ENCODE measurements around the gene MYL7.

Gene MYL7

GRCh38 chr7:44106311-44107065, 34.6 kb downstream of the MYL7 start:
- no peaks in the 10 kb centered on the region for H3K9me3 ChIP-seq (ENCODE audit: control insufficient read depth, low read length)
- H3K4me1 ChIP-seq = no peaks in the 10 kb centered on the region

DNA sequence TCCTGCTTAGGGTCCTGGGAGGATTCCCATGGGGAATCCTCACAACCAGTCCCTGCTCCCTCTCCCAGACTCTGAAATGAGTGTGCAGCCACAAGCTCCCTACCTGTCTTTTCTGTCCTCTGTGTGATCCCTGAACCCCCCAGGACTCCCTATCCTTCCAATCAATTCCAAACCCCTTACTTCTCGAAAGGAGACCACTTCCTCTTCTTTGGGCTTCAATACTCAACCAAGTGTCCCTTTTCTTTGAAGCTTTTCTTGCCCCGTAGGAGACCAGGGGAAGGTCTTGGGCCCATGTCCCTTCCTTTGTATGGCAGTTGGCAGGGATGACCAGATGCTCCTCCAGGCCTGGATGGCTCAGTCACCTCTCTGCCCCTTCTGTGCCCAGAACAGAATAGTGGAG, 35.3 kb downstream of the MYL7 start:
- no peaks in the 10 kb centered on the region for H3K27me3 ChIP-seq (ENCODE audit: control insufficient read depth, insufficient read depth, low read length)
- H3K36me3 ChIP-seq (ENCODE audit: control insufficient read depth, insufficient read depth, low read length) = no peaks in the 10 kb centered on the region
- no peak overlapping the region for H3K4me3 ChIP-seq (ENCODE audit: low read depth, low read length)
- no peak overlapping the region for H2AFZ ChIP-seq
- no peaks in the 10 kb centered on the region for H3K4me1 ChIP-seq
- no peak overlapping the region for H3K4me2 ChIP-seq (ENCODE audit: low read length)
- H3K79me2 ChIP-seq = no peaks in the 10 kb centered on the region
- no peak overlapping the region for H3K27ac ChIP-seq
- H3K9me3 ChIP-seq (ENCODE audit: control insufficient read depth, low read length) = no peaks in the 10 kb centered on the region
- TF ChIP-seq, protein P1, sequence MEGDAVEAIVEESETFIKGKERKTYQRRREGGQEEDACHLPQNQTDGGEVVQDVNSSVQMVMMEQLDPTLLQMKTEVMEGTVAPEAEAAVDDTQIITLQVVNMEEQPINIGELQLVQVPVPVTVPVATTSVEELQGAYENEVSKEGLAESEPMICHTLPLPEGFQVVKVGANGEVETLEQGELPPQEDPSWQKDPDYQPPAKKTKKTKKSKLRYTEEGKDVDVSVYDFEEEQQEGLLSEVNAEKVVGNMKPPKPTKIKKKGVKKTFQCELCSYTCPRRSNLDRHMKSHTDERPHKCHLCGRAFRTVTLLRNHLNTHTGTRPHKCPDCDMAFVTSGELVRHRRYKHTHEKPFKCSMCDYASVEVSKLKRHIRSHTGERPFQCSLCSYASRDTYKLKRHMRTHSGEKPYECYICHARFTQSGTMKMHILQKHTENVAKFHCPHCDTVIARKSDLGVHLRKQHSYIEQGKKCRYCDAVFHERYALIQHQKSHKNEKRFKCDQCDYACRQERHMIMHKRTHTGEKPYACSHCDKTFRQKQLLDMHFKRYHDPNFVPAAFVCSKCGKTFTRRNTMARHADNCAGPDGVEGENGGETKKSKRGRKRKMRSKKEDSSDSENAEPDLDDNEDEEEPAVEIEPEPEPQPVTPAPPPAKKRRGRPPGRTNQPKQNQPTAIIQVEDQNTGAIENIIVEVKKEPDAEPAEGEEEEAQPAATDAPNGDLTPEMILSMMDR (IDR thresholded peaks at IDR 0.05) = no peak
- no peak overlapping the region for H3K9ac ChIP-seq

More at GRCh38 chr7:44106311-44107065, 34.6 kb downstream of the MYL7 start:
- Histone ChIP-seq H3K4me3 (ENCODE audit: low read depth, low read length) (no peak overlapping the region), H2AFZ (no peak overlapping the region), H3K27me3 (ENCODE audit: control insufficient read depth, insufficient read depth, low read length) (no peaks in the 10 kb centered on the region), H3K9ac (no peak overlapping the region), H3K4me2 (ENCODE audit: low read length) (no peak overlapping the region), H3K79me2 (no peaks in the 10 kb centered on the region), H3K36me3 (ENCODE audit: control insufficient read depth, insufficient read depth, low read length) (no peaks in the 10 kb centered on the region), H3K27ac (no peak overlapping the region)
- TF ChIP-seq, protein P1 (IDR thresholded peaks at IDR 0.05) = no peak

GRCh38 chr7:44104860-44105771, 36.0 kb downstream of the MYL7 start:
- H2AFZ ChIP-seq = no peak overlapping the region
- H3K4me2 ChIP-seq (ENCODE audit: low read length) = peak overlapping the region; percentile 63
- H3K79me2 ChIP-seq = no peaks in the 10 kb centered on the region
- H3K4me3 ChIP-seq (ENCODE audit: low read depth, low read length) = peak overlapping the region; percentile 37
- H3K4me1 ChIP-seq = no peaks in the 10 kb centered on the region
- H3K9ac ChIP-seq = no peak overlapping the region
- TF ChIP-seq, protein P1 (IDR thresholded peaks at IDR 0.05) = no peak
- no peaks in the 10 kb centered on the region for H3K27me3 ChIP-seq (ENCODE audit: control insufficient read depth, insufficient read depth, low read length)
- no peaks in the 10 kb centered on the region for H3K36me3 ChIP-seq (ENCODE audit: control insufficient read depth, insufficient read depth, low read length)
- H3K9me3 ChIP-seq (ENCODE audit: control insufficient read depth, low read length) = no peaks in the 10 kb centered on the region
- H3K27ac ChIP-seq = no peak overlapping the region

- Histone ChIP-seq H3K4me1 (no peaks in the 10 kb centered on the region), H2AFZ (peak within 1 kb of the TSS; percentile 67), H3K79me2 (no peaks in the 10 kb centered on the region), H3K9me3 (ENCODE audit: control insufficient read depth, low read length) (no peaks in the 10 kb centered on the region), H3K9ac (no peak within 1 kb of the TSS), H3K4me2 (ENCODE audit: low read length) (peak within 1 kb of the TSS; percentile 63), H3K27ac (no peak within 1 kb of the TSS), H3K4me3 (ENCODE audit: low read depth, low read length) (peak within 1 kb of the TSS; percentile 37), H3K27me3 (ENCODE audit: control insufficient read depth, insufficient read depth, low read length) (no peaks in the 10 kb centered on the region), H3K36me3 (ENCODE audit: control insufficient read depth, insufficient read depth, low read length) (no peaks in the 10 kb centered on the region)
- TF ChIP-seq, protein P1 (IDR thresholded peaks at IDR 0.05) = no peak
These were observed 36.9 kb downstream of the MYL7 start, which contains the start of gene AEBP1 for GRCh38 chr7:44103923-44104859. TSS of gene AEBP1 (plus strand) at chr7:44104345. CDS start at chr7:44104666, 321 bp downstream.

Data from parathyroid adenoma (tissue), 2 donors.